Measurements from ENCODE around the gene SLC7A7. TPM values are rescaled to one million over a fixed set of nuclear protein-coding genes. Genes with fewer than 3 reads are reported as not detected.

The SLC7A7 gene
- total and polyA plus RNA-seq, 9 of the 15 experiments (the other 6 are each of a cell fraction or from before 2014, with no cell fraction given) = 0.07 to 0.68 (median 0.41) TPM

GRCh38 chr14:22766457-22767322, 48.5 kb downstream of the SLC7A7 start, which contains the start of gene OXA1L (continued):
- TF ChIP-seq, protein P1, sequence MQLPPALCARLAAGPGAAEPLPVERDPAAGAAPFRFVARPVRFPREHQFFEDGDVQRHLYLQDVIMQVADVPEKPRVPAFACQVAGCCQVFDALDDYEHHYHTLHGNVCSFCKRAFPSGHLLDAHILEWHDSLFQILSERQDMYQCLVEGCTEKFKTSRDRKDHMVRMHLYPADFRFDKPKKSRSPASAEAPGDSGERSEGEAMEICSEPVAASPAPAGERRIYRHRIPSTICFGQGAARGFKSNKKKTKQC (CRISPR knock-in tag; IDR thresholded peaks at IDR 0.05) = peak; percentile 76; the same call in 1 of the 2 replicates
- no peak for TF ChIP-seq ZNF551 (CRISPR knock-in tag; IDR thresholded peaks at IDR 0.05)
- TF ChIP-seq ZNF717 (CRISPR knock-in tag; IDR thresholded peaks at IDR 0.05) = no peak
- no peak for TF ChIP-seq IRF2 (CRISPR knock-in tag; IDR thresholded peaks at IDR 0.05)
- TF ChIP-seq ZC3H4 (CRISPR knock-in tag; IDR thresholded peaks at IDR 0.05; ENCODE audit: borderline replicate concordance) = 0 out of 2 replicates have a peak, but pooled peaks have one; percentile 53
- no peak for TF ChIP-seq SRSF1 (IDR thresholded peaks at IDR 0.05; ENCODE audit: low read depth, low read length)
- no peak for TF ChIP-seq NCOA6 (IDR thresholded peaks at IDR 0.05)
- TF ChIP-seq GTF2E2 (tag; IDR thresholded peaks at IDR 0.05) = peak; percentile 82; the same call in 1 of the 2 replicates
- no peak for TF ChIP-seq ZNF586 (CRISPR knock-in tag; conservative IDR thresholded peaks at IDR 0.05)
- TF ChIP-seq RCOR1 (IDR thresholded peaks at IDR 0.05; ENCODE audit: borderline replicate concordance in 1 of 2, low read depth in 2 of 2, low read length in 2 of 2) = no peak; a peak in 1 of 4 replicates
- 0 out of 2 replicates have a peak, but pooled peaks have one; percentile 6 for TF ChIP-seq REST (IDR thresholded peaks at IDR 0.05; ENCODE audit: borderline replicate concordance)
- TF ChIP-seq REST (CRISPR knock-in tag; IDR thresholded peaks at IDR 0.05; ENCODE audit: low read depth) = no peak
- TF ChIP-seq, protein P2, sequence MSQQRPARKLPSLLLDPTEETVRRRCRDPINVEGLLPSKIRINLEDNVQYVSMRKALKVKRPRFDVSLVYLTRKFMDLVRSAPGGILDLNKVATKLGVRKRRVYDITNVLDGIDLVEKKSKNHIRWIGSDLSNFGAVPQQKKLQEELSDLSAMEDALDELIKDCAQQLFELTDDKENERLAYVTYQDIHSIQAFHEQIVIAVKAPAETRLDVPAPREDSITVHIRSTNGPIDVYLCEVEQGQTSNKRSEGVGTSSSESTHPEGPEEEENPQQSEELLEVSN (IDR thresholded peaks at IDR 0.05; ENCODE audit: borderline replicate concordance in 1 of 2, extremely low read depth in 1 of 2, insufficient read depth in 1 of 2, insufficient read length in 1 of 2, low read depth in 1 of 2, low read length in 1 of 2, poor library complexity in 1 of 2, severe bottlenecking in 1 of 2) = peak; percentile 82 to 94
- TF ChIP-seq SIX5 (IDR thresholded peaks at IDR 0.05; ENCODE audit: borderline replicate concordance in 1 of 2, insufficient read depth in 1 of 2, low read depth in 1 of 2, low read length in 2 of 2) = peak in 1 of 2 experiments; percentile 18; a peak in 1 of 4 replicates
- TF ChIP-seq CBX2 (IDR thresholded peaks at IDR 0.05; ENCODE audit: insufficient read depth, low read length, poor library complexity, severe bottlenecking) = no peak
- no peak for TF ChIP-seq FOXA1 (IDR thresholded peaks at IDR 0.05; ENCODE audit: borderline replicate concordance)
